Prostate gland (tissue), 1 donor: ENCODE measurements around the gene HS6ST3.

Experiments used
- POLR2A ChIP-seq: fragments of 450-650 bp; IDR thresholded peaks from one replicate; pipeline ENCODE4 v1.6.1; 2016; ENCODE audit warnings: antibody characterized with exemption, mild to moderate bottlenecking
- POLR2AphosphoS5 ChIP-seq: sonication (generic); formaldehyde crosslinking; IDR thresholded peaks from one replicate; pipeline ENCODE4 v1.6.1; 2017; ENCODE audit warnings: antibody characterized with exemption

DNA sequence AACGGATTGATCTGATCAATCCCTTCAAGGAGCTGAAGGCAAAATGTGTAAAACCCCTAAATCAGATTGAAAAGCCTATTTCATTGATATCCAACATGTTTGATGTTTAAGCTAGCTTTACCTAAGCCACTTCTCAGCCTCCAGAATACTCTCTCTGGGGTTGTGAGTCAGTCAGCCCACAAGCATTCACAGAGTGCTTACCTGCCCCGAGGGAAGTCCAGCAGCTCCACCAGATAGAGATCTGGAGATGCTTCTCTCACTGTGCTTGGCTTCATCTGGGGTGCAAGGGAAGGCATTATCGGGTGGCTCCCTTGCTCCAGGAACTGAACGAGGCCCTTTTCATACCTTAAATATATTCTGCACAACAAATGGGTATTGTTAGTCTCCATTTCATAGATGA, 744.7 kb downstream of the HS6ST3 start:
- no peak for TF ChIP-seq POLR2AphosphoS5
- no peak for TF ChIP-seq POLR2A
